22Rv1 (cell line): ENCODE measurements around the gene SEMA6B.

Source experiments
- ZFX ChIP-seq: fragments of 450-650 bp; IDR thresholded peaks from 2 replicates; pipeline ENCODE4 v1.6.1; 2017; ENCODE audit warnings: antibody characterized with exemption, borderline replicate concordance
- TF ChIP-seq, protein P1 (sequence below): fragments of 450-650 bp; IDR thresholded peaks from 2 replicates; pipeline ENCODE4 v1.5.1; 2017; ENCODE audit warnings: mild to moderate bottlenecking

DNA sequence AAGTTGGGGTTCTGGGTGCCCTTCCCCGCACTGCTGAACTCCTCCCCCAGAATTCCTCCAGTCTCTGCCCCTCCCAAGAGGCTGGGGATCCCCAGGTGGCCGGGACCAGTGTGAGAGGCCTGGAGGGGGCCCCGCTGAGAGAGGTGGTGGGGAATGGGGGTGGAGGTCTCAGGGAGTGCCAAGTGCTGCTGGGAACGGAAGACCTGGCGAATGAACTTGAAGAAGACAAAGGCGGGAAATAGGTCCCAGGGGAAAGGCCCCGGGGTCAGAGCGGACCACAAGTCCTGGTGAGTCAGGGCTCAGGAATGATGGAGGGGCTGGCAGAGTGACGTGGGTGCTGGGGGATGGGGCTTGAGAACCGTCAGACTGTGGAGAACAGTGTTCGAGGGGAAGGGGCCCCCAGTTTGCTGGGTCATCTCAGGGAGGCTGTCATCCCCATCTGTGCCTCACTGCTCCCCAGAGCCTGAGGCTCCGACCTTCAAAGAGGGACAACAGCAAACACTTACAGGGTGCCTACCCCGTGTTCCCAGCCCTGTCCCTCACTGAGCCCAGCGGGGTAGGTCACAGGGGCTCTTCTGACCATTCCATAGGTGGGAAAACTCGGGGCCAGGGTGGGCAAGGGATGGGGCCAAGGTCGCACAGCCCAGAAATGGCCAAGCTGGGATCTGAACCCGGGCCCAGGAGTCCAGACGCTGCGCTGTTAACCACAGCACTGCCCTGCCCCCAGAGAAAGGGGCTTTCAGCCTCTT is 16.0 kb upstream of the SEMA6B start:
- TF ChIP-seq, protein P1, sequence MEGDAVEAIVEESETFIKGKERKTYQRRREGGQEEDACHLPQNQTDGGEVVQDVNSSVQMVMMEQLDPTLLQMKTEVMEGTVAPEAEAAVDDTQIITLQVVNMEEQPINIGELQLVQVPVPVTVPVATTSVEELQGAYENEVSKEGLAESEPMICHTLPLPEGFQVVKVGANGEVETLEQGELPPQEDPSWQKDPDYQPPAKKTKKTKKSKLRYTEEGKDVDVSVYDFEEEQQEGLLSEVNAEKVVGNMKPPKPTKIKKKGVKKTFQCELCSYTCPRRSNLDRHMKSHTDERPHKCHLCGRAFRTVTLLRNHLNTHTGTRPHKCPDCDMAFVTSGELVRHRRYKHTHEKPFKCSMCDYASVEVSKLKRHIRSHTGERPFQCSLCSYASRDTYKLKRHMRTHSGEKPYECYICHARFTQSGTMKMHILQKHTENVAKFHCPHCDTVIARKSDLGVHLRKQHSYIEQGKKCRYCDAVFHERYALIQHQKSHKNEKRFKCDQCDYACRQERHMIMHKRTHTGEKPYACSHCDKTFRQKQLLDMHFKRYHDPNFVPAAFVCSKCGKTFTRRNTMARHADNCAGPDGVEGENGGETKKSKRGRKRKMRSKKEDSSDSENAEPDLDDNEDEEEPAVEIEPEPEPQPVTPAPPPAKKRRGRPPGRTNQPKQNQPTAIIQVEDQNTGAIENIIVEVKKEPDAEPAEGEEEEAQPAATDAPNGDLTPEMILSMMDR: no peak
- TF ChIP-seq ZFX: no peak
